ENCODE results near the gene PDIA4.
A peak's percentile ranks its signal among the peaks of the same experiment; 100 is the strongest.

PDIA4 gene

GRCh38 chr7:149005427-149006344, 22.6 kb downstream of the PDIA4 start:
- TF ChIP-seq CTCF (IDR thresholded peaks at IDR 0.05) = peak; percentile 77

GRCh38 chr7:149004405-149005370, 23.6 kb downstream of the PDIA4 start:
- no peak for TF ChIP-seq CTCF (IDR thresholded peaks at IDR 0.05)

GRCh38 chr7:149003560-149004305, 24.6 kb downstream of the PDIA4 start:
- no peak for TF ChIP-seq CTCF (IDR thresholded peaks at IDR 0.05)

- TF ChIP-seq CTCF (IDR thresholded peaks at IDR 0.05) = no peak
Observed at GRCh38 chr7:149003018-149003417, 25.3 kb downstream of the PDIA4 start.

GRCh38 chr7:149002604-149003003, 25.7 kb downstream of the PDIA4 start:
- TF ChIP-seq CTCF (IDR thresholded peaks at IDR 0.05) = no peak

- TF ChIP-seq CTCF (IDR thresholded peaks at IDR 0.05) = no peak
Observed at GRCh38 chr7:149001427-149002068, 26.8 kb downstream of the PDIA4 start.
